A172 (cell line): ENCODE data around the gene ANKS1A. TPM values are rescaled to one million over a fixed set of nuclear protein-coding genes. Genes with fewer than 3 reads are reported as not detected.

Source experiments
- DNase-seq: peaks from one replicate; pipeline ENCODE4 v3.0.0-alpha.2; 2015; ENCODE audit warnings: low spot score
- total RNA-seq: library from RNA; depleted of rRNA; stranded (reverse); fragments of >200 nt; shearing (Covaris generic); gene quantifications from 2 replicates; pipeline ENCODE4 v1.2.3, GENCODE V29; 2014

The ANKS1A gene
- total RNA-seq, 1 experiment from 2014 or later, result 5.0 TPM

DNA sequence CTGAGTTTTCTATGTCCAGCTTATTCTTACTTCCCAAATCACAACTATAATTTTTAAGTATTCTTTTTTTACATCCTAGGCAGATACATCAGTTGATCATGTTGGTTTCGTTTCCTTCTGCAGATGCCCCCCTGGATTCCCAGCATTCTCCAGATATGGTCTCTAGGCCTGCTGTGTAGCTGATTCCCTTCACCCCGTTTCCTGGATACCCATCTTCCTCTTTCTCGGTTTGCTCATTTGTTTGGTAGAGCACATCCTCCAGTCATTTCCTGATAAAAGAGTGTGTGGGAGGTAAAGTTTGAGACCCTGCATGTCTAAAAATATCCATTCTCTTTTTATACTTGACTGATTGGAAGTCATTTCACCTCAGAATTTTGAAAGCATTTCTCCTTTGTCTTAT is 66.4 kb downstream of the ANKS1A start:
- no peak for DNase-seq

DNA sequence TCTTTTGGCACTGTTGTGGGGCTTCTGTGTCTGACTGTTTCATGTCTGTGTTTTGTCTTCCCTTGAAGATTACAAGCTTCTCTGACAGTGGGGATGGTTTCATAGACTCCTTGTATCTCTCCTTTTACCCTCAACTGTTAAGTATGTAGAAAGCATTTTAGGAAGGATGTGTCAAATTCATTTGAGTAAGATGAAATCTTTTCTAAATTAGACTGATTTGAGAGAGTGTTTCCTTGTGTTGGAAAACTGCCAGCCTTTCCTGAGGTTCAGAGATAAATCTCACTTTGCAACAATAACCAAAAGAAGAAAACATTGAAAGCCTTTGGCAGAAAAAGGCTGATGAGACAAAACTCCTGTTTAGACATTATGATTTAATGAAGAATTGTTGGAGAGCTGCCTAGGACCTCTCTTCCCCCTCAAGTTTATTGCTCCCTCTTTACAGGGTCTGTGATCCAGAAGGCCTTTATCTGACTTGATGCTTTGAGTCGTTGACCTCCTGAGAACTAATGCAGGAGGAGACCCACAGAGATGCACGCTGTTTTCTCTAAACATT is 68.3 kb downstream of the ANKS1A start:
- no peak for DNase-seq

DNA sequence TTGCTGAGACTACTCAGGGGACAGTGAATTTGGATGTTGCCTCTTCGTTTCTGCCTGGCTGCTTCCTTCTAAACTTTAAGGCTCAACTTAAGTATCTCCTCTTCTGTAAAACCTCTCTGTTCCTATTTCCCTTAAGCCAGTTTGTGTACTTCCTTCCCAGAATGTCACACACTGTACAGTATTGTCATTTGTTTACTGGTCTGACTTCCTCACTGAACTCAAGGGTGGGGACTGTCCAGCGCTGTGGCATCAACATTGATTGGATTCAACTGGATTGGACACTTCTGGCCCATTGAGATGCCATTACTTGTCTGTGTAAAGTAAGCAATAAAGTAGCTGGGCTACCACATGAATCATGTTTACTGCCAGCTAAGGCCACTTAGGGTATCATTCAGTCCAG is 69.7 kb downstream of the ANKS1A start:
- DNase-seq, result no peak

DNA sequence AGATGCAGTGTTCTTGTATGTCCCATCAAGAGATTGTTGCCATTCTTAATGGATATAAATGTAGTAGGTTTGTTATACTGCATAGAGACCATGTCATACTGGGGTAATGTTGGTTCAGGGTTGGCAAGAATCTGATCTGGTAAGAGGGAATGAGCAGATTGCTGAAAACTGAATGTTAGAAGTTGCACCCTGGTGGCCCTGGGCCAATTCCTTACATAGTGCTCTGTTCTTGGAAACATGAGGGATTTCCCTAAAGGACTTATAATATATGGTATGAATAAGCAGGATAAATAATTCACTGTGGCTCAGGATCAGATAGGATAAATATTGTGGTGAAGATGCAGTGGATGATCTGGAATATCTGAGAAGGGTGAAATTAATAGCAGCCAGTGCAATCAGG is 70.2 kb downstream of the ANKS1A start:
- no peak for DNase-seq

DNA sequence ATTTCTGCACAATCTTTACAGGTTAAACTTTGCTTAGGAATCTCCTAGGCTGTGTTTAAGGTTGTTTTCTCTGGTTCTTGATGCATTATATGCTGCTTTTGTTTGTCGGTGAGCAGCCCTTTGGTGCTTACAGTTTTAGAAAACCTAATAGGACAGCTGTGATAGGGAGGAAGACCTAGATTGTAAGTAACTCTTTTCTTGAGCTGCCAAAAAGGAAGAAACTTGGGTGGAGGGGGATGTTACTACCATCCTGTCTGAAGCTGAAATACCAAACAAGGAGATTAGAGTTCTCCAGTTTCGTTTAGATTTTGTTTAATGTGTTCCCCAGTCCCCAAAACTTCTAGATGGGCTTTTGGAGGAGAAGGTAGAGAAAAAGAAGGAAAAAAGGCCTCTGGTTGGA is 72.0 kb downstream of the ANKS1A start:
- no peak for DNase-seq

DNA sequence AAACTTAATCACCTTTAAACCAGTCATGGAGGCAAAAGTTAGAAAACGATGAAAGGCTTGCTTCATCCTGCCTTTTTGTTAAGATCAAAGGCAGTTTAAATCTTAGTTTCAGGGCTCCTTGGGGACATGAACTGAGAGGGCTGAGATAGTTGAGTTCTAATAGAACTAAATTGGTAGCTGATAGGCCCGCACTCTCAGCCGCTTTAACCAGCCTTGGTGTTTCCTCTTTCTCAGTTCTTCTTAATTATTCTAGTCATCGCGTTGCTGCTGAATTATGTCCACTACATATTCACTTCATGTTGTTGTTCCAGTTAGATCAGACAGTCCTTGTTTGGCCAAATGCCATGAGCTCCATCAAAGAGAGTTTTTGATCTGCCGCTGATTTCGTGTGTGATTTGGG is 72.5 kb downstream of the ANKS1A start:
- DNase-seq, result no peak

DNA sequence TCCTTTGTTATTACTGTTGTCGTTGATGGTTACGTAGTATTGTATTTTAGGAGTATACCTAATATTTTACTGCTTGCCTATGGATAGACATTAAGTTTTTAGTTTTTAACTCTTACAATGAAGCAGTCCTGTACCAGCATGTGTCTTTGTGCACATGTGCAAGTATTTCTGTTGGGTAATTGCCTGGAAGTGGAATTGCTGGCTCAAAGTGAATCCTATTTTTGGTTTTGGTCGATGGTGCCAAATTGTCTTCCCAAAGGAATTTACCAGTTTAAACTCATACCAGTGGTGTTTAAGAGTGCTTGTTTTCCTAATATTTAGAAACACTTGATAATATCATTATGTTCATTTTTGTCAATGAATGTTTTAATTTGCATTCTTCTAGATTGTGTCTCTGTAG is 75.5 kb downstream of the ANKS1A start:
- DNase-seq, result no peak

DNA sequence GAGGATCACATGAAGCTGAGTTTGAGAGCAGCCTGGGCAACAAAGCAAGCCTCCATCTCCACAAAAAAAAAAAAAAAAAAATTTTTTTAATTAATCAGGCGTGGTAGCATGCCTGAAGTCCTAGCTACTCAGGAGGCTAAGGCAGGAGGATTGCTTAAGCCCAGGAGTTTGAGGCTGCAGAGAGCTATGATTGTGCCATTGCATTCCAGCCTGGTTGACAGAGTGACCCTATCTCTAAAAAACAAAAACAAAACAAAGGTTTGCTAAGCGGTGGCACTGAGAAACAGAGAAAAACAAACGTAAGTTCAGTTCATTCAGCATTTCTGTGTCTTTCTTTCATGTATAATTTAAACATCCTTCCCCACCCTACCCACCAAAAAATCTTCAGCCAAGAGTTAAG is 78.4 kb downstream of the ANKS1A start:
- DNase-seq, result no peak

DNA sequence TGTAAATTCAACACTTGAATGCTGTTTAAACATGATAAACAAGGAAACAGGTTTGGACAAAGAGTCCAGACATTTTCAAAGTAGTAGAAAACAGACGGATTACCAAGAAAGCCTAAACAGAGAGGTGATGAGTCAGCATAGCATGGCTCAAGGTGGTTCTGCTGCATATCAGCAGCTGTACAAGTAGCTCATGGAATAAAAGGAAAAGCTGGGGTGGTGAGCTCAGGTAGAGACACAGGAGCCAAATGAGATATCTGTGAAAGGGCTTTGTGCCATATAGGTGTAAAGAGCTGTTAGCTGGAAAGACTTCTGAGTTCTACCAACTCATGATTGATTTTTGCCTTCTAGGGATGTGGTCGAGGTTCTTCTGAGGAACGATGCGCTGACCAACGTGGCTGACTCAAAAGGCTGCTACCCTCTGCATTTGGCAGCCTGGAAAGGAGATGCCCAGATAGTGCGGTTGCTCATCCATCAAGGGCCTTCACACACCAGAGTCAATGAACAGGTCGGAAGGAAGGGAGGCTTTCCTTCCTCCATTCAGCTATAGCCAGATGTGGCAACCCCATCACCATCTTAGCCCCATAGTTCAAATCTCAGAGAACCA is 80.7 kb downstream of the ANKS1A start:
- DNase-seq, result no peak

DNA sequence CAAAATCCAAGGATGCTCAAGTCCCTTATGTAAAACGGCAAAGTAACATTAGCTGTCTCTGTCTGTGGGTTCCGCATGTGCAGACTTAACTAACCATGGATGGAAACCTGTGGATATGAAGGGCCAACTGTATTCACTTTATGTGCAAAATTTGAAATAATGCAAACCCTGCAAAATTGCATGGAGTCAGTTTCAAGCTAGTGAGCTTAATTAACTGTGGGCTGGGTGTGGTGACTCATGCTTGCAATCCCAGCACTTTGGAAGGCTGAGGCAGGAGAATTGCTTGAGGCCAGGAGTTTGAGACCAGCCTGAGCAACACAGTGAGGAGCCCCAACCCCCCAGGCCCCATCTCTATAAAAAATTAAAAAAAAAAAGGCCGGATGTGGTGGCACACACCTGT is 81.4 kb downstream of the ANKS1A start:
- no peak for DNase-seq

DNA sequence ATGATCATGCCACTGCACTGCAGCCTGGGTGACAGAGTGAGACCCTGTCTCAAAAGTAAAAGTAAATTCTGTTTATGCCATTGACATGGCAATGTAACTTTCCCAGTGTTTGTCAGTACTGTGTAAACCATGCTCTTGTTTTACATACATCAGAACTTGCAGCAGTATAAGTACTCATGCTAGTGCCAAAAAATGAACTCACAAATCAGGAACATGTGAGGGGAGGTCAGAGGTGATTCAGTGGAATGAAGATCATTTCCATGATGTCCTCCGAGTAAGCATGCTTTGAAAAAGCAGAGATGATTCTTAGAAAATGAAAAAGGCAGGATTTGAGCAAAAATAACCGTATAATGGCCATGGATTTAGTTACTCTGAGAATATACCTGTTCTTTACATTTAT is 81.9 kb downstream of the ANKS1A start:
- DNase-seq, result no peak

DNA sequence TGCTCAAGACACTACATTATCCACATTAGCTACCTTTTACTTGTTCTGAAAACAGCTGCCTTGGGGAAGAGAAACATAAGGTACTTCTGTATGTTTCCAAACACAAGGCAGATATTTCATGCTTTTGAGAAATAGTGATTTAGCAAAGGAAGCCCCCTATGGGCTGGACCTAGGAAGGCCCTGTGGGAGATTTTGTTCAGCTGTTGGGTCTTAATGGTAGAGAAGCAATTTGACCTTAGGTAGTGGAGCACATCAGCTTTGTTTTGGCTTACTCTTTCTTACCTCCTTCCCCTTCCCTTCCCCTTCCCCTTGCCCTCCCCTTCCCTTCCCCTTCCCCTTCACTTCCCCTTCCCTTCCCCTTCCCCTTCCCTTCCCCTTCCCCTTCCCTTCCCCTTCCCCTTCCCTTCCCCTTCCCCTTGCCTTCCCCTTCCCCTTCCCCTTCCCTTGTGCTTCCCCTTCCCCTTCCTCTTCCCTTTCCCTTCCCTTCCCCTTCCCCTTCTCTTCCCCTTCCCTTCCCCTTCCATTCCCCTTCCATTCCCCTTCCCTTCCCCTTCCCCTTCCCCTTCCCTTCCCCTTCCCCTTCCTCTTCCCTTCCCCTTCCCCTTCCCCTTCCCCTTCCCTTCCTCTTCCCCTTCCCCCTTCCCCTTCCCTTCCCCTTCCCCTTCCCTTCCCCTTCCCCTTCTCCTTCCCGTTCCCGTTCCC is 84.6 kb downstream of the ANKS1A start:
- no peak for DNase-seq

DNA sequence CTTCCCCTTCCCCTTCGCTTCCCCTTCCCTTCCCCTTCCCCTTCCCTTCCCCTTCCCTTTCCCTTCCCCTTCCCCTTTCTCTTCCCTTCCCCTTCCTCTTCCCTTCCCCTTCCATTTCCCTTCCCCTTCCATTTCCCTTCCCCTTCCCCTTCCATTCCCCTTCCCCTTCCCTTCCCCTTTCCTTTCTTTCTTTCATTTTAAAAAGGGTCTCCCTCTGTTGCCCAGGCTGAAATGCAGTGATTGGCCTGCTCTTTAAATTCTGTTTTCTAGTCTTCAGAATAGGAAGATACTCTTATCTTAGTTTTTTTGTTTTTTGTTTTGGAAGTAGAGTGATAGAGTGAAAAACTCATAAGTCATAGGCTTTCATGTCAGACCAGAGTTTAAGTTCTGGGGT is 85.2 kb downstream of the ANKS1A start:
- no peak for DNase-seq

DNA sequence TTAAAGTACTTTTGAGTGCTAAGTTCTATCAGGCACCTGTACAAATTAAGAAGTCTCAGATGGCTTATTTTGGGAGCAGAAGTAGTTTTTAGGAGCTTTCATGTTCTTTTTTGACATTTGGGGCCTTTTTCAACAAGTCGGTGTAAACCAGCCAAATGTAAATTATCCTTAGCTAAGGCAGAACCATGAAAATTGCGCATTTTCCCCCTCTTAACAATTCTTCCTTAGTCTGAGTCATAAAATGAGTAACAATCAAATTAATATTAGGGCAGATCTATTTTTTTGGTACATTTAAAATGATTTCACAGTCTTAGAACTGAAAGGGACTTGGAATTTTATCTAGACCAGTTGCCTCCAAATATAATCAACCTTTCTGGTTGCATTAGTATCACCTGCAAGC is 87.2 kb downstream of the ANKS1A start:
- DNase-seq, result no peak

DNA sequence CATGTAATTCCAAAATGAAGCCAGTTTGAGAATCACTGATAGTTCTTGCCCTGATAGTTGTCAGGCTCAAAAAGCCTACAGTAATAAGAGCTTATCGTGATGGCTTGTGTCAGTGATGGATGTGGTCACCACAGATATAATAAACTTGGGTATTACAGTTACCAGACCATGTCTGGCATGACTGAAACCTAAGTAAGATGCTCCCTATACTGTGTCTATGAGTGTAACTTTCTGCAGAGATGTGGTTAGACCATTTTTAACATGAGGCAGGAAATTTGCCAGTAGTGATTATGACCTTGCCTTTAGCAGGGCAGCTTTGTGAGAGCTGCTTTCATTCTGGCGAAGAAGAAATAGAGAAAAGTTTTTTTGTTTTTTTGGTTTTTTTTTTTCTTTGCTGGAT is 90.2 kb downstream of the ANKS1A start:
- no peak for DNase-seq

DNA sequence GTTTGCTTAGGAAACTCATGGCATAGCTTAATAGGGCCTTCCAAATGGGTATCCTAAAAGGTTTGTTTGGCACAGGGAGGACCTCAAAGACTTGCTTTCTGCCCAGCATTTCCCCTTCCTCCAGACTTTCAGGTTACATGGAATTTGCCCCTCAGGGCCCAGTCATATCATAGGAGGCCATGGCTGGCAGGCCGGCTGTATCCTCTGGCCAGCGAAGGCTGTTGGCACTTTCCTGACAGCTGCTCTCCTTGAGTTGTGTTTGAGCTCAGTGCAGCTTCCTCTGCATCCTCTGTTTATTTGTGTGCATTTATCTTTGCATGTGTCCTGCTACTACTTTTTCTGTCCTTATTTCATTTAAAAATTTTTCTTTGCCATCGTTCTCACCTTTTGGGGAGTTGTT is 90.9 kb downstream of the ANKS1A start:
- DNase-seq, result no peak

DNA sequence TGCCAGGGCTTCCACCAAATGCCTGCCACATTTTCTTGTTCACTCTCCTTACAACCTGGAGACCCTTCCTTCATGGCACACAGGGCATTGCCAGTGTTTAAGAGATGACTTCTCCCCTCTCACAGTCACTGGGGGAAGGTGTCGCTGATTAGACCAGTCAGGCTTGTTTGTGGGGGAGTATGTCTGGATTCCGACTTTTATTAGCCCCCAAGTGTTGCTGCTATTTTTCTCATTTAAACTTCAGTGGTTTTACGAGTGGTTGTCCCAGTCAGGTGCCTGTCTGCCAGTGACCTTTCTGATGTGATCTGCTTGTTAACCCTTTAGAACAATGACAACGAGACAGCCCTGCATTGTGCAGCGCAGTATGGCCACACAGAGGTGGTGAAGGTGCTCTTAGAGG is 92.3 kb downstream of the ANKS1A start:
- no peak for DNase-seq

DNA sequence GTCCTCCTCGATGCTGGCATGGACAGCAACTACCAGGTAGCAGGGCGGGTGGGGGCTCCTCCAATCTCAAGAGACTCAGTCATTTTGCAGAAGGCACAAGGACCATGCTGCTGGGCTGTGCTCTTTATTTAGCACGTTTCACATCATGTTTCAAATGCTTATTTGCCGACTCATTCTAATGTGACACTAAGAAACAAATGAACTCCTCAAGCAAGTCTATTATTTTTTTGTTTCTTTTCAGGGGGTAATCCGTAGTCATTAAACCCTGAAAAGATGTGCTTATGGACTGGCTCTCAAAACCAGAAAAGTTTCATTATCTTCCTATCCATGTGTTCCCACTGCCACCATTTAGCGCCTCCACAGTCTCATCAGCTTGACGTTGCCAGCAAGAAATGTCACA is 92.9 kb downstream of the ANKS1A start:
- peak; percentile 18 for DNase-seq

DNA sequence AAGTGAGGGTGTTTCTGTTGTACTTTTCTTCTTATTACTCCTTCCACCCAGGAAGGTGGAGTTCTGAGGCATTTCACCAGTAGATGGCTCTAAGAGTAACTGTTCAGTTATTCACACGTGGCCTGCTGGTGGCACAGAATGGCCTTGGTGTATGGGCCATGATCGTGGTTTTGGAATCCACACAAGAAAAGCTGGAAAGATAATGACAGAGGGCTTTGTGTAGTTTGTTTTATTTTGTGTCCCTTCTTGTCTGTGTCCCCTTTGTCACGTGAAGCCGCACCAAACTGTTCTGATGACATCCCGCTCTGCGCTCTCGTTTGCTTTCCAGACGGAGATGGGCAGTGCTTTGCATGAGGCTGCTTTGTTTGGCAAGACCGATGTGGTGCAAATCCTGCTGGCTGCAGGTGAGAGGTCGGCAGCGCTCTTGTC is 93.4 kb downstream of the ANKS1A start:
- DNase-seq, result peak; percentile 39

DNA sequence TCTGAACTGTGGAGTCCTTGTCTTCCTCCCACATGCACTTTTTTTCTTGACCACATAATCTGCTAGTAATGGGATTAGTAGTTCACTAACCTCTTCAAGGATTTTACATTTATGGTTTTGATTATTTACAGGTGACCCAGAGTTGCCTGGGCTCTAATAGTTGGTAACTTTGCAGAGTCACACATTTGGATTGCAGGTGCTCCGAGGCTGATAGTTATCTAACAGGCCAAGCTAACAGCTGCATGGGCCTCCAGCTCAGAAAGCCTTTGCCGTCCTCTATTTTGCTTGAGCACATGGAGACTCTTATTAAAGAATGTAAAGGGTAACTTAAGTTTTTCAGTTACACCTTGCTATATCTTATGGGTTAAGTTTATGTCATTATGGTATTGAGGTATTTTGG is 95.4 kb downstream of the ANKS1A start:
- no peak for DNase-seq

DNA sequence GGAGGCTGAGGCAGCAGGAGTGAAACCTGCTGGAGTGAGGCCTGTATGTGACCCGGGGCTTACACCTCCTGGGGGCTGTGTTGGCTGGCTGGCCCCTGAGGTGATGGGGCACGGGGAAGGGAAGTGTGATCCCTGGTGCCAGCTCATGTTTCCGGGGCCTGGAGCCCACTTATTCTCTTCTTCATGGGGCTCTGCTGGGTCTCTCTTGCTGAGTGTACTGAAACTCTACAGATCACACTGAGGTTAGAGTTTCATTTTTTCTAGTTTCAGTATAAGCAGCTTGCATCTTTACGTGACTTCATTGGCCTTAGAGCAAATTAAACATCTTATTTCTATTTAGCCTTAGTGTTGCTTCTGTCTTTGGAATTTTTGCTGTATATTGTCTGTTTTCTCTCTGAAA is 96.2 kb downstream of the ANKS1A start:
- no peak for DNase-seq

DNA sequence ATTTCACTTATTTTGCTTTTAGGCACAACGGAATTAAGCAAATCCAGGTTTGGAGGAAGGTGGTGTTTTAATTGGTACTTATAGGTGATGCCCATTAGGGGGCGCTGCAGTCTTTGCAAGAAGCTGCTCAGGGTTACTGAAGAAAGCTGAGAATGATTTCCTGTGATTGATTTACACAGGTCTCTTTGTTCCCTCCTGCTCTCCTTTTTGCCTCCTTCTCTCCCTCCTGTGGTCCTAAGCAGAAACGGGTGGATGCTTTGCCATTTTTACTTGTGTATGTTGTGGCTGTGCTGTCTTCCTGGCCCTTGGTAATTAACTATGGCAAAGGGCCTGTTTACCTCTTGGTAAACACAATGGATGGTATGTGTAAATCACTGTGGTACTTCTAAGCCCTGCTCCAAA is 97.8 kb downstream of the ANKS1A start:
- DNase-seq, result peak; percentile 52

DNA sequence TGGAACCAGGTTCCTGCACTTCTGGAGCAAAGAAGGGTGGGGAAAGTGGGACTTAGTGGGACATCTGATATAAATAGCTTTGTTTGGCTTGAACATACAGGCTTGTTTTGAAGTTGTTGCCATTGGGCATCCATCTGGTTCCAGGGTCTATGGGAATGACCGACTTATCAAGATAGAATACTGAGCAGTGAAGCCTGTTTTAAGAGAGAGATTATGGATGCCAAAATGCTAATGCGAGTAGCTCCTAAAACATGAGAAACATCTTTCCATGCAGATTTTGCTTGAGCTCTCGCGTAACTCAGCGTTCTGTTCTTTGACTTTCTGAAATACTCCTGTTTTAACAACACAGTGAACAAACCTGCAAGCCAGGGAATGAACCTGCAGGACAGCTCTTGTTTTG is 98.5 kb downstream of the ANKS1A start:
- DNase-seq, result no peak
